ENCODE results near the gene ITPR1.

DNA sequence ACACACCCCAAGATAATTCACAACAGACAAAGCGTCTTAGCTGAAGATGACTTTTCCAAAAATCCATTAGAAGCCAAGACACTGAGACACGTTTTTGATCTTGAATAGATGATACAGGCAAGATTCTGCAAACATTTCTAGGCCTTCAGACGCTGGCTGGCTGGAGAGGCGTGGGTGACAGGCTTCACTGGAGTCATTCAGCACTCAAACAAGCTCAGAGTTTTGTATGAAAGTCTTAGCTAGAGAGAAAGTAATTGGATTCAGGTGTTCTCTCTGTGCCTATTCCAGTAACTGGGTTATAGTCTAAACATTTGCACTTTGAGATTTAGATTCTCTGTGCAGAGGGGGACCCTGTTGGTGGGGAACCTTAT lies 338.4 kb downstream of the ITPR1 start:
- TF ChIP-seq POLR2A (IDR thresholded peaks at IDR 0.05): no peak
- TF ChIP-seq, protein P1, sequence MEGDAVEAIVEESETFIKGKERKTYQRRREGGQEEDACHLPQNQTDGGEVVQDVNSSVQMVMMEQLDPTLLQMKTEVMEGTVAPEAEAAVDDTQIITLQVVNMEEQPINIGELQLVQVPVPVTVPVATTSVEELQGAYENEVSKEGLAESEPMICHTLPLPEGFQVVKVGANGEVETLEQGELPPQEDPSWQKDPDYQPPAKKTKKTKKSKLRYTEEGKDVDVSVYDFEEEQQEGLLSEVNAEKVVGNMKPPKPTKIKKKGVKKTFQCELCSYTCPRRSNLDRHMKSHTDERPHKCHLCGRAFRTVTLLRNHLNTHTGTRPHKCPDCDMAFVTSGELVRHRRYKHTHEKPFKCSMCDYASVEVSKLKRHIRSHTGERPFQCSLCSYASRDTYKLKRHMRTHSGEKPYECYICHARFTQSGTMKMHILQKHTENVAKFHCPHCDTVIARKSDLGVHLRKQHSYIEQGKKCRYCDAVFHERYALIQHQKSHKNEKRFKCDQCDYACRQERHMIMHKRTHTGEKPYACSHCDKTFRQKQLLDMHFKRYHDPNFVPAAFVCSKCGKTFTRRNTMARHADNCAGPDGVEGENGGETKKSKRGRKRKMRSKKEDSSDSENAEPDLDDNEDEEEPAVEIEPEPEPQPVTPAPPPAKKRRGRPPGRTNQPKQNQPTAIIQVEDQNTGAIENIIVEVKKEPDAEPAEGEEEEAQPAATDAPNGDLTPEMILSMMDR (IDR thresholded peaks at IDR 0.05): no peak
